ENCODE results near the gene IGFN1.
"Not testable (repeated sequence)": the region's sequence is repeated elsewhere in the genome, so short reads cannot be mapped to it uniquely, and the experiment has no call there.

The IGFN1 gene

DNA sequence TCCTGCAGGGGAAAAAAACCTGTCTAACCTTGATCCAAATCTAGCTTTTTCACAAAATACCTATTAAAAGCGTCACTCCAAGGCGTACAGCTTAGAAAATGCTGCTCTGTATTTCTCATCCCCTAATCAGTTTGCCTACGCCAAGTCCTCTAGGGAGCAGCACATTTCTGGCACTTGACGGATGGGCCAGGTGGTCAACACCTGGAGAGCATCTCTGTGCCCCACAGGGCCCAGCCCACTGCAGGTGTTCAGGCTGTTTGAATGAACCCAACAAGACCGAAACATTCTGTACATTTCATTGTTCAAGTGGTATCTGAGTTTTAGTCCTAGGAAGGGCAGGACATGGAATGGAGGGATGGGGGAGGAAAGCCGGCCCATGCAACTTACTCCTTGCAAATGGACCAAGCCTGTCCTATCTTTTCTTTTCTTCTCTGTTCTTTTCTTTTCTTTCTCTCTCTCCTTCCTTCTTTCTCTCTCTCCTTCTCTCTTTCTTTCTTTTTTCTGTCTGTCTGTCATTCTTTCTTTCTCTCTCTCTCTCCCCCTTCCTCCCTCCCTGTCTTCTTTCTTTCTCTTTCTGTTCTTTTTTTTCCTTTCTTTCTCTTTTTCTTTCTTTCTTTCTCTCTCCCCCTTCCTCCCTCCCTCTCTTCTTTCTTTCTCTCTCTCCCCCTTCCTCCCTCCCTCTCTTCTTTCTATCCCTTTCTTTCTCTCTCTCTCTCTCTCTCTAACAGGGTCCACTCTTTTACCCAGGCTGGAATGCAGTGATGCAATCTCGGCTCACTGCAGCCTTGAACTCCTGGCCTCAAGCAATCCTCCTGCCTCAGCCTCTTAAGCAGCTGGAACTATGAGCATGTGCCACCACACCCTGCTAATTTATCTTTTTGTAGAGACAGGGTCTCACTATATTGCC, 29.1 kb downstream of the IGFN1 start:
- DNase-seq = no peak

DNA sequence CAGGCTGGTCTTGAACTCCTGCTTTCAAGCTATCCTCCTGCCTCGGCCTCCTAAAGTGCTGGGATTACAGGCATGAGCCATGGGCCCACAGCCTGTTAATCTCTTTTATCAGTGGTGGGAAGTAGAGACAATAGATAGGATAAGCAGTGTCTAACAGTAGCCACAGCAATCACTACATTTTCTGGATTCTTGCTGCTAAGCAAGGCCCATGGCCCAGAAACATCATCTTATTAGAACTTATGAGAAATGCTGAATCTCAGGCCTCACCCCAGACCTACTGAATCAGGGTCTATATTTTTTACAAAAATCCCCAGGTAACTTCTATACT, 29.7 kb downstream of the IGFN1 start:
- no peak for DNase-seq

DNA sequence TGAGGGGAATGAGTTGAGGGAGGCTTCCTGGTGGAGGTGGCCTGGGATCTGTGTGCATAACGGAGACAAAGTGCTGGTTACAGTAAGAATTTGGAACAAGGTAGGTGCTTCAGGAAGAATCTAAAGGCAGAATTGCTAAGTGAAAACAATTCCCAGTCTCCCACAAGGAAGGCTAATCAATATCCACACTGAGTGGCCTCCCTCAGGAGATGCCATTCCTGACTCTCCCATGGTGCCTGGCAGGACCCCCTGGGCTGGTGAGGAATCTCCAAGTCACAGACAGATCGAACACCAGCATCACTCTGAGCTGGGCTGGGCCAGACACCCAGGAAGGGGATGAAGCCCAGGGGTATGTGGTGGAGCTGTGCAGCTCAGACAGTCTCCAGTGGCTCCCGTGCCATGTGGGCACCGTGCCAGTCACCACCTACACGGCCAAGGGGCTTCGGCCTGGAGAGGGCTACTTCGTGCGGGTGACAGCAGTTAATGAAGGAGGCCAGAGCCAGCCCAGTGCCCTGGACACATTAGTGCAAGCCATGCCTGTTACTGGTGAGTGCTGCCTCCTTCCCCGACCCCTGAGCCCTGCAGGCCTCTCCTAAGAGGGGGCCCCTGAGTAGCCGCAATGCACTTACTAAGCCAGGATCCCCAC, 30.7 kb downstream of the IGFN1 start:
- DNase-seq = no peak

DNA sequence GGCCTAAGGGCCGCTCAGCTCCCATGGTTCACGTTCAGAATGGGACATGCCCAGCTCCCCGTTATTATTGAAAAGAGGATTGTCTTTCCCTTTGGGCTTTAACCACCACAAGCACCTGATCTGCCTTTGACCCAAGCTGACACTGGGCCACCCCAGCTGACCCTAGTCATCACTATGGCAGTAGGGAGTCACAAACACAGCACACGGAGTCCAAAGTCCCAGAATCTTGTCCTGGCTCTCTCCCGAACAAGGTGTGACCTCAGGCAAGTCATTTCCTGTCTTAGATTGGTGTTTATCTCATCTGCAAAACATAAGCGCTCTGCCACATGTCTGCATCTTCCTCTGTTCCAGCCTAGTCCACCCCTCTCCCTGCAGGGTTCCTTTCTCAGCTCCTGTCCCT, 31.5 kb downstream of the IGFN1 start:
- DNase-seq = no peak

DNA sequence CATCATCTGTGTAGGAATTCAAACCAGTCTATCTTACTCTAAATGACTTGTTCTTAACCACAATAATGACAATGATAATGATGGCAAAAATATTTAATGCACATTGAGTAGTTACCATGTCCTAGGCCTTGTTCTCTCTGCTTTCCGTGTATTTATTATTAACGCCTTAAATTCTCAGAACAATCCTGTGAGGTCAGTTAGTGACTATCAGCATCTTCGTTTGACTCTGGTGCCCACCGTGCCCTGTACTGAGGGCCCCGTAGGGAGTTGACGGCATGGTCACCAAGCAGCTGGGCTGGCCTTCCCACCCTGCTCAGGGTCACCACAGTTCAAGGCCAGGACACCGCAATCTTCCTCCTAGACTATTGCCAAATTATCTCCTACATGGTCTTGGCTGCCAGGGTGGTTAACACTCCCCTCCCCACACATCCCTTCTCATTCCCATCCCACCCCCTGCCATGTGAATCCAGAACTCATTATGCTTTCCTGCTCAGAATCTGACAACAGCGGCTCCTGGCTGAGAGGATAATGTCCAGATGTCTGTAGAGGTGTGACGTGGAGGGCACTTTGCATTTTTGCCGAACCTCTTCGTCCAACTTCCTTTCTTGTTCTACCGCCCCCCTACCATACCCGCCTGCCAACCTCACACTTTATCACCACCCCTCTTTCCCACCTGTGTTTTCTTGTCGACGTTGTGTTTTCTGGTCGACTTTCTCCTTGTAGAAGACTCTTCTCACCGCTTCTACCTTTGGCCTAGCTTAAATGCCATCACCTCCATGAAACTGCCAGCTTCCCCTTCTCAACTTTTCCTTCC, 33.4 kb downstream of the IGFN1 start:
- DNase-seq = no peak

DNA sequence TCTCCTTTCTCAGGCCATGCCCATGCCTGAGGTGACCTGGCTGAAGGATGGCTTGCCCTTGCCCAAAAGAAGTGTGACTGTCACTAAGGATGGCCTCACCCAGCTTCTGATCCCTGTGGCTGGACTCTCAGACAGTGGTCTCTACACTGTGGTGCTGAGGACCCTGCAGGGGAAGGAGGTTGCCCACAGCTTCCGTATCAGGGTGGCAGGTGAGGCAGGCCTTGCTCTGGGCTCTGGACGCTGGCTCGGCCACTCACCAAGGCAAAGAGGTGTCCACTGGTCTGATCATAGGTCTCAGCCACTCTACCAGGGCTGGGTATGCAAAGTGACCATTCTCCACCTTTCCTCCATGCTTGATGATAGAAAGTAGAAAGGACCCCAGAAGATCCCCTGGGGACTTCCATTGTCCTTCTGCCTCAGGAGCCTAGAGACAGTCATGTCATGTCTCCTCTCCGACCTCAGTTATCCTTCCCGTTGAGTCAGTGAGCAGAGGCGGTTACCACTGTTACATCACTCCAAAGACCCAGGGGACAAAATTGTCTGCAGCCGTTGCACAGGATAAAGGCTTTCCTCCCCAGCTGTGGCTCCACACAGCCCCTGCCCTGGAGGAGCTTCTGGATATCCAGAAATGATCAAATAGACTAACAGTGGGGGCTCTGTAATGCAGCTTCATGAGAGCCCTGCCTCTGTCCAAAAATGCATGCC, 34.2 kb downstream of the IGFN1 start:
- DNase-seq = peak; percentile 48

DNA sequence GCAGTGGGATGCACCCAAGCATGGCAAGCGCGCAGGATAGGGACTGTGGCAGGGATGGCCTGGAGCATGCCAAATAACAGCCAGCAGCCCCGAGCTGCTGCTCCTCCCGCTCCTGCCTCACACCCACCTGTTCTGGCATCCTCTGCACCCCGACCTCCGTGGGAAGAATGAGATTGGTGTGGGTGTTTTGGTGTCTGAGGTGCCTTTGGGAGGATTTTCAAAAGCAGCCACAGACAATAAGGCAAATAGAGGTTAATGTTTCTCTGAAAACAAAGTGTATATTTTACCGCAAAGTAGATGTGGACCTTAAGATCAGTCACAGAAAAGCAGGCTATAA, 35.5 kb downstream of the IGFN1 start:
- no peak for DNase-seq

DNA sequence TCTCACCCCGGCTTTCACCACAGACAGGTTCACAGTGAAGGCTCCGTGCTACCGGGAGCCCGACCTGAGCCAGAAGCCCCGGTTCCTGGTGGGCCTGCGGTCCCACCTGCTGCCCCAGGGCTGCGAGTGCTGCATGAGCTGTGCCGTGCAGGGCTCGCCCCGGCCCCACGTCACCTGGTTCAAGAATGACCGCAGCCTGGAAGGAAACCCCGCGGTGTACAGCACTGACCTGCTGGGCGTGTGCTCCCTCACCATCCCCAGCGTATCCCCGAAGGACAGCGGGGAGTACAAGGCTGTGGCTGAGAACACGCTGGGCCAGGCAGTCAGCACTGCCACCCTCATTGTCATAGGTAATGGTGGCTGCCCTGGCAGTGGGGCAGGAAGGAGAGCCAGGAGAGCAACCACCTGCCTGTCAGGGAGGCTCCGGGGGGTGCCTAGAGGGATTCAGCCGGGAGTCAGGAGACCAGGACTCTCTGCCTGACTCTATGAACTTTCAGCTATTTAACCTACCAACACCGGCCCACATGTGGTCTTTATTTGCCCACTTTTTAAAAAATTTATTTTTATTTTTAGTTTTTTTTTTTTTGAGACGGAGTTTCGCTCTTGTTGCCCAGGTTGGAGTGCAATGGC, 36.4 kb downstream of the IGFN1 start:
- no peak for DNase-seq

DNA sequence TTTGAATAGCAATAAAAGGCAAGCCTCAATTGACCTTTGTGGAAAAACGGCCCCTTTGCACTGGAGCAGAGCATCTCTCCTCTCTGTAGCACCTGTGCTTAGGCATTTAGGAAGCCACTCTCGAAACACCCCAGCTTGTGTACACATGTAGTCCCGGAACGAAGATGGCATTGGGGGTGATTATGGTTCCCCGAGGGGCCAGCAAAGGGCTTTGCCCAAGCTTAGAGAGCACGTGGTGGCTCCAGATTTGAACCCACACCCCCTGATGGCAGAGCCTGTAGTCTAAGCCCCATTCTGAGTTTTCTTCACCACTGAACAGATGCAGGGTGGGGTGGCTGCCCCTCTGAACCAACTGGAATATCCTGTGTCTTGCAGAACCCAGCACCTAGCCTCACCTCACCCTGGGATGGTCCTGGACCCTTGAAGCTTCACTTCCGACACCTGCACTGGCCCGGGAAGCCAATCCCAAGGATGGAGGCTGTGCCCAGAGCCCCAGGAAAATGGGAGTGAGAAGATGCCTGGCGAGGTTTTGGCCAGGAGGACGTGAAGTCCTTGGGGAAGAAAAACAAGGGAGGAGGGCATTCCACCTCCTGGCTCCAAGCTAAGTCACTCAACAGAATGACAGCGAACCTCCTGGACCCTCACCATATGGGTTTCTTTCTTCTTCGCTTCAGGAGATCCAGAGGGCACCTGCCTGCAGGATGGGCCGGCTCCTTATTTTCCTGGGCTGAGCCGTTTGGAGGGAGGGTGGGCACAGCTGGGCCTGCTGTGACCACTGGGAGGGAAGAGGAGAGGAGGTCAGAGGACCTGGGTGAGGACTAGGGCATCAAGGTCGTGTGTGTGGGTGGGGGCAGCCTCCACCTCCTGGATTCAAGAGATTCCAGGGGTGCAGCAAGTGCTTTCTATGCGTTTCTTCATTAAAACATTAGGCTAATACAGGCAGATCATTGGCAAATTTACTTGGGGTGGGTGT, 37.7 kb downstream of the IGFN1 start:
- no peak for DNase-seq

DNA sequence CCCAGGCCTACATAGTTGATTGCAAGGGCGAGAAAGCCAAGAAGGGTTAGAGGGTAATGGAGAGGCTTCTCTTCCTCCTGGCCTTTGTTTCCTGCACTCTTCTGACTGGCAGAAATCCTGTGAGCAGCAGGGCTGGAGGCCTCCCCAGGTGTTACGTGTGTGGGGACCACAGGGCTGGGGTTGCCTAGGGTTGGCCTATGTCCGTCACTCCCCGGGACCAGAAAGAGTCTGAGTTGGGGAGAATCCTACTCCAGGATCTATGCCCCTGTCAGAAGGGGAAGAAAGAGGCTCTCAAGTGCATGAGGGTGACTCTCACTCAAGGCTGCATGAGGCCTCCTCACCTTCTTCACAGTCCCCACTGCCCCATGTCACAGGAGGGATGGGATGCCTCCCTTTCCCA, 38.5 kb downstream of the IGFN1 start:
- DNase-seq = no peak

DNA sequence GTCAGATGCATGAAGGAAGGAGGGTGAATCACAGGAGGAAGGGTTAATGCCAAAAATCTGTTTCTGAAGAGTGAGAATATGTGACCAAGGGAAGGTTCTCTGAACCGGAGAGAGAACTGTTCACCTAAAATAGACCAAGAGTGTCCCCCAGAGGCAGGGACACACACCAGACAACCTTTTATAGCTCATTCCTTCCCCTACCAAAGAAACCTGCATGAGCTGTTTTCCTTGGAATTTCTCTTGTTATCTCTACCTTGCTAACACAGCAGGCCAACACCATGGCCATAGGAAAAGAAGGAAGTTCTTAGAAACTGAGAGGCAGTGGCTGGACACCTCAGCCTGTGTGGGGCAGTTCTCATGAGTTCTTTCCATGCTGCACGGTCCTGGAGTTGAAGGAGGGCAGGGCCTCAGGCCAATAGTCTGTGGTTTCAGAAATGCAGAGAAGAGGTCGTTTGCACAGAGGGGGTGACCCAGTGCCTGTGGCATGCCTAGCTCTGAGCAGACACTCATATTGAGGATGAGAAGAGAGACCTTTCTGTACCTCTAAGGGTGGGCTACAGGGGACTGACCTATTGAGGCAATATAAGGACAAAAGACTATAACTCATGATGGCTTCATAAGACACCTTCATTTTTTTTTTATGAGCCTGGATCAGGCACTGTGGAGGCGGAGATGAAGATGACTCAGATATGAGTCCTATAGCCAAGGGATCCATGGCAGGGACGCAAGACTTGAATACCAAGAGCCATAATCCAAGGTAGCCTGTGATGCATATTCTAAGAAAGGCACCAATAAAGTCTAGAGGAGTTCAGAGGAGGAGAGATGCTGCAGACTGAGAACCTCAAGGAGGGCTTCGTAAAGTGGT, 39.4 kb downstream of the IGFN1 start:
- peak; percentile 49 for DNase-seq

DNA sequence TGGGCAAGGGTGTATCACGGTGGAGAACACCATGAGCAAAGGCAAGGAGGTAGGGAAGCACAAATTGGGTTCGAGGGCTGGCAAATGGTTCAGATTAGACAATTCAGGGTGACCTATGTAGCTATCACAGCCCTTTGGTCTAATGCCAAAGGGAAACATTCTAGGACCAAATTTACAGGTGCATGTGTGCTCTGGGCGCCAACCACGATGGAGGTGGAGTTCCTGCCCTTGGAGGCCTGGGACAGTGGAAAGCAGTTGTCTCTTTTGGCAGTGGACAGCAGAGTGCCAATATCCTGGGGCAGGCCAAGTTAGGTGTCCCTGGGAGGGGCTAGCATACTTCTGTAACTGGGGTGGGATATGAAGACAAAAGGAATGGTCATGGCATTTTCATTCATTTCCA, 40.1 kb downstream of the IGFN1 start:
- no peak for DNase-seq

DNA sequence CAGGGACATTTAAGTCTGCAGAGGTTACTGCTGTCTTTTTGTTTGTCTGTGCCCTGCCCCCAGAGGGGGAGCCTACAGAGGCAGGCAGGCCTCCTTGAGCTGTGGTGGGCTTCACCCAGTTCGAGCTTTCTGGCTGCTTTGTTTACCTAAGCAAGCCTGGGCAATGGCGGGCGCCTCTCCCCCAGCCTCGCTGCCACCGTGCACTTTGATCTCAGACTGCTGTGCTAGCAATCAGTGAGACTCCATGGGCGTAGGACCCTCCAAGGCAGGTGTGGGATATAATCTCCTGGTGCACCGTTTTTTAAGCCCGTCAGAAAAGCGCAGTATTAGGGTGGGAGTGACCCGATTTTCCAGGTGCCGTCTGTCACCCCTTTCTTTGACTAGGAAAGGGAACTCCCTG, 49.0 kb downstream of the IGFN1 start:
- DNase-seq = not testable (repeated sequence)

DNA sequence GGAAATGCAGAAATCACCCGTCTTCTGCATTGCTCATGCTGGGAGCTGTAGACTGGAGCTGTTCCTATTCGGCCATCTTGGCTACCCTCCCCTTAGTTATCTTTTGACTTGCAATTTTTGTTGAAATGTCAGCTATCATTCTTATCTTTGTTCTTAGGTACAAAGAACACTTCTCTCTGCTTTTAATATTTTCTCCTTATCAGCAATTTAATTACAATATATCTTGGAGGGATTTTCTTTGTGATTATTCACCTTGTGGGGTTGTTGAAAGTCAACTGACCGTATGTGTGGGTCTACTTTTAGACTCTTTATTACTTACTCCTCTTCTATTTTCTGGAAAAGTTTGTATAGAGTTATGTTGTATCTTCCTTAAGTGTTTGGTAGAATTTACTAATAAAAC, 49.5 kb downstream of the IGFN1 start:
- DNase-seq = no peak

DNA sequence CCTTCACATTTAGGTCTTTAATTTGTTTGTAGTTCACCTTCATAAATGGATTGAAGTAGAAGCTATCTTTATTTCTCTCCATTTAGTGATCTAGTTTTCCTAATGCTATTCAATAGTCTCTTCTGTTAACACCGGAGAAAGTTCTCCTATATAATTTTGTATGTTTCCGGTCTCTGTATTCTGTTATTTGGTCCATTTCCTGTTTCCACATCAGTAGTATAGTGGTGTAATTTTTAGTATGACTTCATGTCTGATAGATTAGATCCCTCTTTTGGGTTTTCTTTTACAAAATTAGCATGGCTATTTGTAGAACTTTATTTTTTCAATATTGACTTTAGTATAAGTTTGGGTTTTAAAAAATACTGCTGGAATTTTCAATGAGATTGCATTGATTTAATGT, 51.1 kb downstream of the IGFN1 start:
- DNase-seq = no peak

DNA sequence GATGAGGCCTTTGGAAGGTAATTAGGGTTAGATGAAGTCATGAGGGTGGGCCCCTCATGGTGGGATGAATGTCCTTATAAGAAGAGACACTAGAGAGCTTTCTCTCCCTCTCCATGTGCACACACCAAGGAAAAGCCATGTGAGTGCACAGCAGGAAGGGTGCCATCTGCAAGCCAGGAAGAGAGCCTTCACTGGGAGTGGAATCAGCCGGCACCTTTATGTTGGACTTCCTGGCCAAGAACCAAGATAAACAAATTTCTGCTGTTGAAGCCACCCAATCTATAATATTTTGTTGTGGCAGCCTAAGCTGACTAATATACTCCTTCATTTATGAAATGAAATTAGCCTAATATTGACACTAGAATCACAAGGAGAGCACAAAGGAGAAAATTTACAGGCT, 54.5 kb downstream of the IGFN1 start:
- no peak for DNase-seq

DNA sequence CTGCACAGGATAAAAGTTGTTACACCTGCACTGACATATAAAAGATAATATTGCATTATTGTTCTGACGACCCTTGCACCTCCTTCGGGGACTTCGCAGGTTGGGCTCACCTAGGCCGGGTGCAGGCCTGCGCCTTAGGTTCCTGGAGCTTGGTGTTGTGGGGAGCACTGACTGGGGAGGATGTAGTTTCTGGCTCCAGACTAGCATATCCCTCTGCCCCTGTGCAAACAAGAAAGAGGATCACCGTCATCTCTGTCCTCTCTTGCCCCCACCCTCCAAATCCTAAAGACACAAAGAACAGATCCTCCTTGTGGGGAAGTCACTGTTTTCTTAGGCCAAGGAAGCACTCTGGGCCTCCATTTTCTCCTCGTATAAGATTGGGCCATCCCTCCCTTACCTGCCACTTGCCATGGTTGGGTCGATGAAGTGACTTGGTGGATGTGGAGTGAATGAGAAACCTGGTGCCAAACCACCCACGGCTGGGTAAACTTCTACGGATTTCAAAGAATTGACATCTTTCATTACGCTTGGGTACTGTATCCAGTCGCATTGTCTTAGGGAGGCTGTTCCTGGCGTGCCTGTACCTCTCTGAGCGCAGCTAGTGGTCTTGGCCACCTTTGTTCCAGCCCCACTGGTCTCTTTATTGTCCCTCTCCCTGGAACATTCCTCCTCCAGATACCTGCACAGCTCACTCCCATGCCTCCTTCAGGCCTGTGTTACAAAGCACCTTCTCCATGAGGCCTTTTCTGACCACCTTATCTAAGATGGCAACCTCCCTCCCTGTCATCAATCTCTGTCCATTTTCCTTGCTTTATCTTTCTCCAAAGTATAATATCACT, 58.3 kb downstream of the IGFN1 start:
- no peak for DNase-seq

DNA sequence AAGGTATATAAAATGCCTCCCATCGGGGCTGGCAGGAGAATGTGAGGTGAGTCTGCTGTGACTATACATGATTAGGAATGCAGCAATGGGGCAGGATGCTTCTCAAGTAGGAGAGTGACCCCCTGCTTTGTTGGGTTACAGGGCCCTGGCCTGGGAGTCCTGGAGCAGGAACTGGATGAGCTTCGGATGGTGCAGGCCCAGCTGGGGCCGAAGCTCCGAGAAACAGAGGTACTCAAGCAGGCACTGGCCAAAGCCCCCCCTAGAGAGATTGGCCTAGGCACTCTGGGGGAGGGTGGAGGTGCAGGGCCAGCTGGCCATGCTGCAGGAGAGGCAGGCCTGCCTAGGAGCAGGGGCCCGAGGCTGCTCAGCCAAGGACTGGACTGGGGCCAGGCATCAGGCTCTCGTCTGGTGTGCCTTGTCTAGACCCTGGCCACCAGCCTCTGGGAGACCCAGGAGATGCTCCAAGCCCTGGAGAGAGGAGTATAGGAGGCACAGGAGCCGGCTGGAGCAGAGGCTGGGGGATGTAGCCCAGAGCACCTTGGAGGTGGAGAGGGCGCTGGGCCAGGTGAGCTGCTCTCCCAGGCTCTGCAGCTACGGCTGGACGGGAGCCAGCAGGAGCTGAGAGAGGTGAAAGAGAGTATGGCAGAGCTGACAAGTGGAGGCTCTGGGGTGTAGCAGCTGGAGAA, 59.8 kb downstream of the IGFN1 start:
- DNase-seq = no peak

DNA sequence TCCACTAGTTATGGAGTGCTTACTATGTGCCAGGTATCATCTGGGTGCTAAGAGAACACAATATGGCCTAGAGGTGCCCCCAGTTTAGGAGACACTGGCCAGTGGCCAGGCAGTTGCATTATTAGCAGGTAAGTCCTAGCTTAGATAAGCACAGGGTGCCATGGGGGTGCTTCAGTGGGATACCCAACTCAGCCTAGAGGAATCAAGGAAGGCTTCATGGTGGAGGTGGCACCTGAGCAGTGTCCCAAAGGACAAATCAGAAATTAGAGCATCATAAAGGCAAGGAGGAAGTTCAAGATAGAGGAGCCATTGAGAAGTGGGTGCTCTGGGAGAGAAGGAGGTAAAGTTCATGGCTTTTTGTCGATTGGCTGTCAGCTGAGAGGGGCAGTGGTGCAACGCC, 60.8 kb downstream of the IGFN1 start:
- DNase-seq = no peak

Data from fibroblast of upper back skin (primary cell).